ENCODE measurements around the gene TTPAL.

- no peak for TF ChIP-seq CTCF (IDR thresholded peaks at IDR 0.05; ENCODE audit: low read depth, low read length, poor library complexity, severe bottlenecking)
- TF ChIP-seq EZH2phosphoT487 (IDR thresholded peaks at IDR 0.05; ENCODE audit: borderline replicate concordance, low read length): no peak
These were observed 33.2 kb upstream of the TTPAL start for GRCh38 chr20:44442298-44443070.

Measured in DOHH2 (cell line).